IMR-90 (cell line): Measurements from ENCODE around the gene CXADR. TPM values are rescaled to one million over a fixed set of nuclear protein-coding genes. Genes with fewer than 3 reads are reported as not detected.

ENCODE experiments used
- ATAC-seq: fragments of 200-7000 bp; cut with Tn5 transposase; 2 replicates; pipeline ENCODE4 v1.9.1; 2020; ENCODE audit warnings: low read depth, mild to moderate bottlenecking, moderate library complexity
- BruUV-seq: library from RNA; stranded (reverse); fragments of 400-500 nt; replicated peaks from 2 replicates; lab custom pipeline; 2021; lab: Mats Ljungman, UMichigan
- CTCF ChIA-PET: fragments of 300-600 bp; formaldehyde crosslinking; extraction: SDS; loops from one replicate; lab custom pipeline; 2021; ENCODE audit warnings: antibody characterized with exemption; lab: Yijun Ruan, JAX
- POLR2A ChIA-PET: fragments of 300-600 bp; sonication (Branson Sonifier 250); formaldehyde crosslinking; loops from one replicate; lab custom pipeline; 2022; ENCODE audit warnings: antibody characterized with exemption; ENCODE audit not compliant: unreplicated experiment; lab: Charles Lee
- DNase-seq: peaks from one replicate; pipeline ENCODE4 v3.0.0; 2013
- H2AFZ ChIP-seq: replicated peaks from 2 replicates; pipeline ENCODE3; 2013; ENCODE audit warnings: low read length, mild to moderate bottlenecking; ENCODE audit not compliant: poor library complexity
- H2AK5ac ChIP-seq: 2 replicates; pipeline ENCODE4 v1.6.1; 2013; ENCODE audit warnings: low read depth, low read length, inconsistent platforms
- H2AK9ac ChIP-seq: replicated peaks from 2 replicates; pipeline ENCODE3; 2013; ENCODE audit warnings: mild to moderate bottlenecking, low read depth, low read length, moderate library complexity; ENCODE audit not compliant: poor library complexity
- H2BK120ac ChIP-seq: 2 replicates; pipeline ENCODE4 v1.6.1; 2013; ENCODE audit warnings: low read depth, low read length, inconsistent platforms
- H2BK15ac ChIP-seq: 3 replicates; pipeline ENCODE4 v1.6.1; 2013; ENCODE audit warnings: low read depth, low read length, inconsistent platforms
- H2BK20ac ChIP-seq: 2 replicates; pipeline ENCODE4 v1.6.1; 2013; ENCODE audit warnings: low read depth, mild to moderate bottlenecking, inconsistent platforms, low read length, moderate library complexity
- H2BK5ac ChIP-seq: 2 replicates; pipeline ENCODE4 v1.6.1; 2013; ENCODE audit warnings: mild to moderate bottlenecking, low read depth, low read length, inconsistent platforms; ENCODE audit not compliant: poor library complexity, severe bottlenecking
- H3K14ac ChIP-seq: replicated peaks from 2 replicates; pipeline ENCODE4 v1.6.1; 2013; ENCODE audit warnings: low read depth, low read length, inconsistent platforms
- H3K18ac ChIP-seq: 2 replicates; pipeline ENCODE4 v1.6.1; 2013; ENCODE audit warnings: low read depth, low read length, control low read depth
- H3K23ac ChIP-seq: 2 replicates; pipeline ENCODE4 v1.6.1; 2013; ENCODE audit warnings: low read depth, low read length, inconsistent platforms
- H3K27ac ChIP-seq: 2 replicates; pipeline ENCODE4 v1.5.1; 2013; ENCODE audit warnings: mild to moderate bottlenecking, control low read depth, low read length; ENCODE audit not compliant: insufficient read depth
- H3K27me3 ChIP-seq: 2 replicates; pipeline ENCODE4 v1.6.1; 2013; ENCODE audit warnings: low read length; ENCODE audit not compliant: control insufficient read depth, insufficient read depth
- H3K36me3 ChIP-seq: 2 replicates; pipeline ENCODE4 v1.6.1; 2013; ENCODE audit warnings: low read length, mixed read lengths; ENCODE audit not compliant: control insufficient read depth, insufficient read depth
- H3K4ac ChIP-seq: 2 replicates; pipeline ENCODE4 v1.6.1; 2013; ENCODE audit warnings: low read depth, low read length, inconsistent platforms
- H3K4me1 ChIP-seq: 2 replicates; pipeline ENCODE4 v1.6.1; 2013; ENCODE audit warnings: low read length, mixed read lengths; ENCODE audit not compliant: control insufficient read depth, insufficient read depth
- H3K4me2 ChIP-seq: 2 replicates; pipeline ENCODE4 v1.6.1; 2013; ENCODE audit warnings: low read depth, mild to moderate bottlenecking, control low read depth, low read length, moderate library complexity
- H3K4me3 ChIP-seq: 2 replicates; pipeline ENCODE4 v1.5.1; 2013; ENCODE audit warnings: low read depth, mild to moderate bottlenecking, control low read depth, low read length, moderate library complexity; ENCODE audit not compliant: insufficient read depth
- H3K56ac ChIP-seq: 2 replicates; pipeline ENCODE4 v1.6.1; 2013; ENCODE audit warnings: low read length, inconsistent platforms; ENCODE audit not compliant: insufficient read depth; ENCODE audit errors: extremely low read depth
- H3K79me1 ChIP-seq, 2 experiments: 2 replicates each; pipeline ENCODE4 v1.6.1; 2013; ENCODE audit warnings: low read length in 2 of 2, inconsistent platforms in 1 of 2, low read depth in 1 of 2
- H3K9ac ChIP-seq: 2 replicates; pipeline ENCODE4 v1.6.1; 2013; ENCODE audit warnings: low read depth, low read length, control low read depth
- H3K9me1 ChIP-seq: 2 replicates; pipeline ENCODE4 v1.6.1; 2013; ENCODE audit warnings: low read length, inconsistent platforms; ENCODE audit not compliant: insufficient read depth
- H3K9me3 ChIP-seq: 2 replicates; pipeline ENCODE4 v1.6.1; 2013; ENCODE audit warnings: low read length; ENCODE audit not compliant: control insufficient read depth, insufficient read depth
- H4K20me1 ChIP-seq: 2 replicates; pipeline ENCODE4 v1.6.1; 2013; ENCODE audit warnings: low read length, inconsistent platforms; ENCODE audit not compliant: insufficient read depth
- H4K5ac ChIP-seq: 2 replicates; pipeline ENCODE4 v1.6.1; 2013; ENCODE audit warnings: mild to moderate bottlenecking, low read depth, low read length, control low read depth
- H4K8ac ChIP-seq, 2 experiments: 2 replicates each; pipeline ENCODE4 v1.6.1; 2013; ENCODE audit warnings: low read depth in 2 of 2, low read length in 2 of 2, control low read depth in 1 of 2, inconsistent platforms in 1 of 2
- H4K91ac ChIP-seq: 2 replicates; pipeline ENCODE4 v1.6.1; 2013; ENCODE audit warnings: low read depth, low read length, inconsistent platforms; ENCODE audit not compliant: insufficient read depth
- BHLHE40 ChIP-seq: fragments of 150-350 bp; IDR thresholded peaks from 2 replicates; pipeline ENCODE4 v1.6.1; 2016; ENCODE audit warnings: mild to moderate bottlenecking, low read depth, low read length
- CEBPB ChIP-seq: IDR thresholded peaks from 2 replicates; pipeline ENCODE4 v1.6.1; 2012; ENCODE audit warnings: low read depth, low read length, improper control_type of control experiment
- CHD1 ChIP-seq: IDR thresholded peaks from 2 replicates; pipeline ENCODE4 v1.6.1; 2012; ENCODE audit warnings: low read depth, low read length, improper control_type of control experiment
- FOS ChIP-seq: fragments of 150-350 bp; IDR thresholded peaks from 2 replicates; pipeline ENCODE4 v1.6.1; 2016; ENCODE audit warnings: low read depth, low read length
- MAFK ChIP-seq: IDR thresholded peaks from 2 replicates; pipeline ENCODE4 v1.6.1; 2012; ENCODE audit warnings: low read depth, low read length, improper control_type of control experiment
- MAZ ChIP-seq: IDR thresholded peaks from 2 replicates; pipeline ENCODE4 v1.6.1; 2012; ENCODE audit warnings: low read depth, mild to moderate bottlenecking, low read length, improper control_type of control experiment, moderate library complexity, borderline replicate concordance
- MXI1 ChIP-seq: IDR thresholded peaks from 2 replicates; pipeline ENCODE4 v1.6.1; 2012; ENCODE audit warnings: low read depth, mild to moderate bottlenecking, low read length, moderate library complexity, borderline replicate concordance
- NFE2L2 ChIP-seq: fragments of 150-350 bp; IDR thresholded peaks from 2 replicates; pipeline ENCODE4 v1.6.1; 2016; ENCODE audit warnings: low read depth, mild to moderate bottlenecking, low read length
- POLR2A ChIP-seq: IDR thresholded peaks from 2 replicates; pipeline ENCODE4 v1.6.1; 2012; ENCODE audit warnings: mild to moderate bottlenecking, low read depth, low read length
- RAD21 ChIP-seq: IDR thresholded peaks from 2 replicates; pipeline ENCODE4 v1.6.1; 2012; ENCODE audit warnings: low read length, improper control_type of control experiment
- RCOR1 ChIP-seq: IDR thresholded peaks from 2 replicates; pipeline ENCODE4 v1.6.1; 2012; ENCODE audit warnings: mild to moderate bottlenecking, low read length, improper control_type of control experiment; ENCODE audit not compliant: insufficient replicate concordance
- RFX5 ChIP-seq: IDR thresholded peaks from 2 replicates; pipeline ENCODE4 v1.8.0; 2012; ENCODE audit warnings: low read depth, mild to moderate bottlenecking, low read length, moderate library complexity
- SMC3 ChIP-seq: fragments of 150-350 bp; IDR thresholded peaks from 2 replicates; pipeline ENCODE4 v1.6.1; 2016; ENCODE audit warnings: low read depth, mild to moderate bottlenecking, antibody characterized with exemption, low read length, moderate library complexity
- WGBS, 2 experiments: methylation state at CpG; one replicate each; pipeline versions ENCODE4 v1.1.5 to v1.1.7; 2013; ENCODE audit warnings: missing lambda C conversion rate in 2 of 2; ENCODE audit not compliant: insufficient read length in 1 of 2; ENCODE audit errors: extremely low coverage in 2 of 2; 5-methylcytosine and 5-hydroxymethylcytosine counted together
- dilution Hi-C: fragments of 300-500 bp; cut with HindIII; formaldehyde crosslinking; loops from one replicate; pipeline ENCODE4 v1.14.3; 2018; ENCODE audit warnings: low sequenced_read_pairs; ENCODE audit not compliant: unreplicated experiment
- in situ Hi-C: fragments of 300-500 bp; cut with MboI; formaldehyde crosslinking; loops from 3 replicates; pipeline ENCODE4 v1.14.3; 2019; ENCODE audit warnings: low sequenced_read_pairs, inconsistent platforms, mixed read lengths
- intact Hi-C: fragments of 100-400 bp; cut with micrococcal nuclease; formaldehyde crosslinking; loops from 2 replicates; pipeline ENCODE4 v1.10.0; 2022
- polyA plus RNA-seq, 3 experiments: library from polyadenylated mRNA; depleted of rRNA; stranded (reverse); fragments of >200 nt; gene quantifications; 2 replicates each; pipeline ENCODE4 v1.2.3, GENCODE V29; 2012; ENCODE audit warnings: low replicate concordance in 1 of 3
- total RNA-seq: library from RNA; depleted of rRNA; stranded (reverse); fragments of >200 nt; gene quantifications from 2 replicates; pipeline ENCODE4 v1.2.3, GENCODE V29; 2012
- TF ChIP-seq, protein P1 (sequence below): fragments of 150-350 bp; IDR thresholded peaks from 2 replicates; pipeline ENCODE4 v1.6.1; 2016; ENCODE audit warnings: low read depth, mild to moderate bottlenecking, low read length, moderate library complexity, borderline replicate concordance
- TF ChIP-seq, protein P2 (sequence below): conservative IDR thresholded peaks from 2 replicates; pipeline ENCODE4 v1.5.1; 2012; ENCODE audit warnings: mild to moderate bottlenecking, low read depth, low read length, improper control_type of control experiment
- TF ChIP-seq, protein P3 (sequence below): fragments of 150-350 bp; IDR thresholded peaks from 2 replicates; pipeline ENCODE4 v1.6.1; 2017; ENCODE audit warnings: mild to moderate bottlenecking, antibody characterized with exemption, low read length, low read depth

The CXADR gene
- total and polyA plus RNA-seq, 2 of the 4 experiments (the other 2 are of a cell fraction), result 0.21 to 1.1 TPM

DNA sequence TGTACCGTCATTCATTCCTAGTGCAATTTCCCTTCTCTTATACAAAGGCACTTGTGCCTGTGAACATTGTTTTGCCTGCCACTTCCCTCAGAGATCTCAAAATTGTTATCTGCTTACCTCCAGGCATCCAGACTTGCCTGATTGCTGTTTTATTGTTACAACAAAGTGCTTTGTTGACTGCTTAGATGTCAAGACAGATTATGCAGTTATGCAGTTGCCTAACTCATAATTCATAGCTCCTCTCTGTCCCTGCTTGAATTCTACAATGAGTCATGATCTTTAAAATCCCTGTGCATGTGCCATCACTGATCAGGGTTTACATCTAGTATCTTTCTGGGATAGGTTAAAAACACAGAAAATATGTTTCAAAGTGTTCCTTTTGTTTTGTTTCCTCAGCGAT is 24.5 kb downstream of the CXADR start:
- H2BK5ac ChIP-seq, result no peak overlapping the region
- DNase-seq (no peak), ATAC-seq (no peak)
- no peak overlapping the region for H3K9ac ChIP-seq
- H4K8ac ChIP-seq, result no peak overlapping the region
- H3K9me1 ChIP-seq, result no peaks in the 10 kb centered on the region
- in situ Hi-C loops, result no loop called here
- no peak overlapping the region for H3K18ac ChIP-seq
- CTCF ChIA-PET, result interaction anchor here (0.6 kb wide), 1 partner anchor 265 kb away, joined by 4 read pairs; no protein-coding TSS in a partner anchor
- no peaks in the 10 kb centered on the region for H3K36me3 ChIP-seq
- H2AK5ac ChIP-seq, result no peak overlapping the region
- no peak overlapping the region for H4K91ac ChIP-seq
- H3K4ac ChIP-seq, result no peak overlapping the region
- POLR2A ChIA-PET, result no interaction called here
- intact Hi-C loops, result no loop called here
- no peak overlapping the region for H2AFZ ChIP-seq
- H3K79me1 ChIP-seq, result no peaks in the 10 kb centered on the region
- H3K4me1 ChIP-seq, result no peaks in the 10 kb centered on the region
- no peak overlapping the region for H4K5ac ChIP-seq
- H4K20me1 ChIP-seq, result no peaks in the 10 kb centered on the region
- no peak overlapping the region for H3K4me3 ChIP-seq
- peaks cover 8% of the 10 kb centered on the region for H3K27me3 ChIP-seq
- H3K27ac ChIP-seq, result no peak overlapping the region
- no peak overlapping the region for H2BK120ac ChIP-seq
- no peak overlapping the region for H3K4me2 ChIP-seq
- BruUV-seq, result no TSS peak
- WGBS, 2 experiments, result no CpG with 5 or more reads among the region's 2 CpGs
- dilution Hi-C loops, result no loop called here
- no peak overlapping the region for H3K56ac ChIP-seq
- no peak overlapping the region for H2BK15ac ChIP-seq
- no peaks in the 10 kb centered on the region for H3K9me3 ChIP-seq
- TF ChIP-seq MAFK (no peak), CHD1 (no peak), RCOR1 (no peak), CEBPB (no peak), MAZ (no peak), SMC3 (no peak), RAD21 (no peak), MXI1 (no peak), BHLHE40 (no peak), RFX5 (no peak), POLR2A (no peak), NFE2L2 (no peak), FOS (no peak)
- TF ChIP-seq, protein P1, sequence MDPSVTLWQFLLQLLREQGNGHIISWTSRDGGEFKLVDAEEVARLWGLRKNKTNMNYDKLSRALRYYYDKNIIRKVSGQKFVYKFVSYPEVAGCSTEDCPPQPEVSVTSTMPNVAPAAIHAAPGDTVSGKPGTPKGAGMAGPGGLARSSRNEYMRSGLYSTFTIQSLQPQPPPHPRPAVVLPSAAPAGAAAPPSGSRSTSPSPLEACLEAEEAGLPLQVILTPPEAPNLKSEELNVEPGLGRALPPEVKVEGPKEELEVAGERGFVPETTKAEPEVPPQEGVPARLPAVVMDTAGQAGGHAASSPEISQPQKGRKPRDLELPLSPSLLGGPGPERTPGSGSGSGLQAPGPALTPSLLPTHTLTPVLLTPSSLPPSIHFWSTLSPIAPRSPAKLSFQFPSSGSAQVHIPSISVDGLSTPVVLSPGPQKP, result no peak
- TF ChIP-seq, protein P2, sequence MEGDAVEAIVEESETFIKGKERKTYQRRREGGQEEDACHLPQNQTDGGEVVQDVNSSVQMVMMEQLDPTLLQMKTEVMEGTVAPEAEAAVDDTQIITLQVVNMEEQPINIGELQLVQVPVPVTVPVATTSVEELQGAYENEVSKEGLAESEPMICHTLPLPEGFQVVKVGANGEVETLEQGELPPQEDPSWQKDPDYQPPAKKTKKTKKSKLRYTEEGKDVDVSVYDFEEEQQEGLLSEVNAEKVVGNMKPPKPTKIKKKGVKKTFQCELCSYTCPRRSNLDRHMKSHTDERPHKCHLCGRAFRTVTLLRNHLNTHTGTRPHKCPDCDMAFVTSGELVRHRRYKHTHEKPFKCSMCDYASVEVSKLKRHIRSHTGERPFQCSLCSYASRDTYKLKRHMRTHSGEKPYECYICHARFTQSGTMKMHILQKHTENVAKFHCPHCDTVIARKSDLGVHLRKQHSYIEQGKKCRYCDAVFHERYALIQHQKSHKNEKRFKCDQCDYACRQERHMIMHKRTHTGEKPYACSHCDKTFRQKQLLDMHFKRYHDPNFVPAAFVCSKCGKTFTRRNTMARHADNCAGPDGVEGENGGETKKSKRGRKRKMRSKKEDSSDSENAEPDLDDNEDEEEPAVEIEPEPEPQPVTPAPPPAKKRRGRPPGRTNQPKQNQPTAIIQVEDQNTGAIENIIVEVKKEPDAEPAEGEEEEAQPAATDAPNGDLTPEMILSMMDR, result no peak
- TF ChIP-seq, protein P3, sequence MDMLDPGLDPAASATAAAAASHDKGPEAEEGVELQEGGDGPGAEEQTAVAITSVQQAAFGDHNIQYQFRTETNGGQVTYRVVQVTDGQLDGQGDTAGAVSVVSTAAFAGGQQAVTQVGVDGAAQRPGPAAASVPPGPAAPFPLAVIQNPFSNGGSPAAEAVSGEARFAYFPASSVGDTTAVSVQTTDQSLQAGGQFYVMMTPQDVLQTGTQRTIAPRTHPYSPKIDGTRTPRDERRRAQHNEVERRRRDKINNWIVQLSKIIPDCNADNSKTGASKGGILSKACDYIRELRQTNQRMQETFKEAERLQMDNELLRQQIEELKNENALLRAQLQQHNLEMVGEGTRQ, result no peak
- H2BK20ac ChIP-seq, result no peak overlapping the region
- H2AK9ac ChIP-seq, result no peak overlapping the region
- H3K23ac ChIP-seq, result no peak overlapping the region
- H3K14ac ChIP-seq, result no peak overlapping the region
